GM19324 (cell line): ENCODE measurements around the gene PCSK6.
"Not testable (repeated sequence)": the region's sequence is repeated elsewhere in the genome, so short reads cannot be mapped to it uniquely, and the experiment has no call there.

Source experiments
- ATAC-seq: cut with Tn5 transposase; IDR thresholded peaks from one replicate; pipeline ENCODE4 v1.9.1; 2021; ENCODE audit warnings: mild to moderate bottlenecking, moderate library complexity; ENCODE audit not compliant: unreplicated experiment, low FRiP score

Gene PCSK6

GRCh38 chr15:101437209-101437608, 52.3 kb downstream of the PCSK6 start:
- ATAC-seq = no peak

DNA sequence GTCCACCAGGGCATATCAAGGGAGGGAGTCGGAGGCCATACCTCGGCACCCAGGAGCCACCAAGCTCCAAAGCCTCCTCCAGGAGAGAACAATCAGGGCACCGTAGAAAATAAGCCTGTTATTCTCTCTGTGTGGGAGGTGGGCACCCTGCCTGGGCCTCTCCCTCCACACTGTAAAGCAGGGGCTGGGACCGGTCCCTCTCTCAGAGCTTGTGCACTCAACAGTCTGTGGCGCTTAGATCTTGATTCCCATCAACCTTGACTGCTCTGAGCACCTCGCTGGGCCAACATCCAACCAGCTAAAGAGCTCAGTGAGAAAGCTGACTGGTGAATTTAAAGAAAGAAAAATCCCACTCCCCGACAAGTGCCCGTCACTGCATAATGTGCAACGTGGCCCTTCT, 53.0 kb downstream of the PCSK6 start:
- no peak for ATAC-seq

GRCh38 chr15:101435761-101436160, 53.7 kb downstream of the PCSK6 start:
- no peak for ATAC-seq

- ATAC-seq = no peak
Measured at GRCh38 chr15:101434032-101434920, 55.2 kb downstream of the PCSK6 start.

DNA sequence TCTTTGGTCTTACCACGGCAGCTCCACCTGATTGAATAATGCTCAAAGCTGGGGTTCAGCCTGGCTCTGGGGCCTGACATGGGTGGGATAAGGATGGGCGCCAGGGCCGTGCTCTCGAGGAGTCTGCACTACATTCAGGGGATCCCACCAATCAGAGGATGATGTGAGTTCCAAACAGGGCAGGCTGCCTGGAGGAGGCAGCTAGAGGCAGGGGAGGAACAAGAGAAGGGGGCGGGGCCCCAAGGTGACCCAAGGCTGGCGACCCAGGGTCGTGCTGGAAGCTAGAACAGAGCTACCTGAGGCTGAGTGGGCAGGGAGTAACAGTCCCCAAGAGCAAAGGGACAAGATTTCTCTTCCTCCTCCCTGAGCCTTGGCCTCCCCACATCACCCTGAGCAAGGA, 56.1 kb downstream of the PCSK6 start:
- no peak for ATAC-seq

- no peak for ATAC-seq
Measured at GRCh38 chr15:101432982-101433381, 56.5 kb downstream of the PCSK6 start.

DNA sequence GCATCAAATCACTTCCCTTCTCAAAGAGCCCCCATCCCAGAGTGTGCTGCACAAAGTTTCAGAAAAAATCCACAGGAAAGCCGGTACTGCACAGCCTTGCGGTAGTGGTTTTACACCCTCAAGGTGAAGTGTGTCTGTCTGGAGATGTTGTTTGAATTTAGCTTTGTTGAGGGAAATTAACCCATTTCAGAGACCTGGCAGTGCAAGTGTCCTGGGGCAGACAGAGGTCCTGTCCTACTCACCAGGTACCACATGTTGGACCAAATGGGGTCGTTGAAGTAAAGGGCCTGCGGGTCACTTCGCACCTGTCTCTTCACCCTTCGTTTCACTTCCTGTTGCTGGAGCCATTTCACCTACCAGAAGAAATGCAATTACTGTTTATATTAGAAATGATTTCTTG, 57.8 kb downstream of the PCSK6 start:
- no peak for ATAC-seq

GRCh38 chr15:101431301-101431700, 58.2 kb downstream of the PCSK6 start:
- no peak for ATAC-seq

GRCh38 chr15:101429646-101430045, 59.9 kb downstream of the PCSK6 start:
- ATAC-seq = no peak

- ATAC-seq = no peak
Measured at GRCh38 chr15:101429191-101429590, 60.3 kb downstream of the PCSK6 start.

DNA sequence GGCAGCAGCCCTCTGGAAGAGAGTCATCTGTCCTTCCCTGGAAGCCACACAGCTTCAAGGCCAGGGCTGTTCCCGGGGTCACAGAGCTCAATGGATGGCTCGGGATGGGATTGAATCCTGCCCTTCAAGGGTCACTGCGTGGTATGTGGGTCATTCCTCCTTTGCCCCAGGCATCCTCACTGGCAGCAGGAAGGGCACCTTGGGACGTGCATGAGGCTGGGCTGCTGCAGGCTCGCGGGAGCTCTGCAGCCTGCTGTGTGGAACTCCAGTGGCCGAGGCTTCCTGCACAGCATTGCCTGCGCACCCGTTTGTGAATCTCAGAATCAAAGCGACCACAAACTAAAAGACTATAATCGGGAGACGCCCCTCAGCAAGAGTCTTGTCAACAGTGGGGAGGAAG, 60.7 kb downstream of the PCSK6 start:
- no peak for ATAC-seq

DNA sequence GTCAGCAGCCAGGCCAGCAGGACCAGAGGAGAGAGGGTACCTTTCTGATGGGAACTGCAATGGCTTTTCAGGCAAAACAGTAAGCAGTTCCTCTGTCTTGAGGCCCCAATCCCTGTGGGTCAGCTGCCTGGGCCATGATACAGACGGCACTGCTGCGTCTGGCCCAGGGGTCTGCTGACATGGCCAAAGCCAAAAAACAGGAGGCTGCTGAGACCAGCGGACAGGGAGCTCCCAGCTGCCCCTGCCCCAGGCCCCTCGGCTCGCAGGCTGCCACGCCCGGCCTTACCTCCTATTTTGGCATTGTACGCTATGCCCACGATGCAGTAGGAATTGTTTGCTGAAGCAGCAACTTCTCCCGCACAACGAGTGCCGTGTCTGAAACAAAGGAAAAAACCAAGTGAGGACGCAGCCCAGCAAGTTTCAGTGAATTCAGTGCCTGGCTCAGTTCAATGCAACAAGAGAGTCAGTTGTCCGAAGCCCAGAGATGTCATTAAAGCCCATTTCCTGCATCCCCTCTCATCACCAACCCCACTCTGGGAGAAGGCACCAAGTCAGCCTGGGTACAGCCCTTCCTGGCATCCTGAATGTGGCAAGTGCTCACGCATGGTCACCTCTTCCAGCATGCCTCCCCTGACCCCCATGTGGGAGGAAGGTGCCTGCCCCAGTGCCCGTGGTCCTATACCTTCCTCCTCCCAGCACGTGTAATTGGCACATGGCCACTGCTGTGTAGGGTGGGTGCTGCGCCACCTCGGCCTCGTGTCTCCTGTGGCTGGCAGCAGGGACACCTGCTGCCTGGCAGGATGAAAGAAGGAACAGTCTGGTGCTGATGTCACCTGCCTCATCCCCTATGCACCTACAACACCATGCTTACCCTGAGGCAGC, 61.7 kb downstream of the PCSK6 start:
- ATAC-seq = no peak

DNA sequence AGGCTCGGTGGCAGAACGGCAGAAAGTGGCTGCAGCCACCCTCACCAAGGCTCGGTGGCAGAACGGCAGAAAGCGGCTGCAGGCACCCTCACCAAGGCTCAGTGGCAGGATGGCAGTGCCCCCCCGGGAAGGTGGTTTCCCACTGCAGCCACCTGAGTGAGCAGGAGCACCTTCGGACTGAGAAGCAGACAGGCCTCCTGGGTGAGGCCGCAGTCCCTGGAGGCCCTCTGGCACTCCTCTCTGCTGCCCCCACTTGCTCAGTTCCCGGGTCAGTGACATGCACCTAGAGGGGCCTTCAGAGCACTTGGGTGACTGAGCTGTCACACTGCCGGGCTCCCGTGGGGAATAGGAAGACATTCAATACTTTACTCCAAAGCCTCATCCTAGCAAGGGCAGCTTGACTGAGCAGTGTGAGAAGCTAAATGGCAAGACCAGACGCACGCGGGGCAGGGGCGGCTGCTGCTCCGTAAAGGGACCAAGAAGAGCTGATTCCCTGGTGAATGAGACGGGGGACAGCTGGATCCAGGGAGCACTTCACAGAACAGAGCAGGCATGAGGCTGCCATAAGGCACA, 62.7 kb downstream of the PCSK6 start:
- ATAC-seq = no peak

DNA sequence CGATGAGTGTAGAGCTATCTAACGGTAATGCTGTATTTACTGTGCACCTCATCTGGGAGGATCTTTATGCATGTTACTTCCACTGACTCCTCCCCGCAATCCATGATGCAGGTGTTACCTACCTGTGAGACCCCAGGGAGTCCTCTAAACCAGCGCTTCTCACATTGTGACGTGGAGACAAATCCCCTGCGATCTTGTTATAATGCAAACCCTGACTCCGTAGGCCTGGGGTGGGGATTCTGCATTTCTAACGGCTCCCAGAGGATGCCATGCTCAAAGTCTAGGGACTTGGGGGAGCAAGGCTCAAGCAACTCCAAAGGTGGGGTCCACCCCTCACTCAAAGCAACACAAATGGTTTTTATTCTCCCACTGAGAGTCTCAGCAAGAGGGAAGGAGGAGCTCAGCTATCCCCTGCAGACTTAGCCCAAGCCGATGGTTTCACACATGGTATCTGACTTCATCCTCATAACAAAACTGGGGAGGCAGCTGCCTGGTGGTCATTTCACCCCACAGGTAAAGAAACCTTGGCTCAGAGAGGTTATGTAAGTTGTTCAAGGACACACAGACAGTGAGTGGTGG, 63.6 kb downstream of the PCSK6 start:
- no peak for ATAC-seq

DNA sequence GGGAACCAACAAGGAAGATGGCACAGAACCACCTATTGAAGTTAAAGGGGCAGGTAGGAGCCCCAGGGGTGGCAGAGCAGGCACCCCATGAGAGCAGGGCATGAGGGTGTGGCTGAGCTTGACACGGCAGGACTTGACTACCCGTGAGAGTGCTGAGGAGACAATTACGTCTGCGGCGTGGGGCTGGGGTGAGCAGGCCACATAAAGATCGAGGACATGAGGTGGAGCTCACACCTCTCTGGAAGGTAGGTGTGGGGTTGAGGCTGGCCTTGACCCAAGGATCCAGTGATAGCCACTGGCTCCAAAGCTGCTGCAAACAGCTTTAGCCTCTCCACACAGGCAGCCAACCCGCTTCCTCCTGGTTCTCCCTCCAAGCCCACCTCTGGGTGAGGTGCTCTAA, 64.5 kb downstream of the PCSK6 start:
- ATAC-seq = no peak

- no peak for ATAC-seq
Measured at GRCh38 chr15:101420232-101420631, 69.3 kb downstream of the PCSK6 start.

DNA sequence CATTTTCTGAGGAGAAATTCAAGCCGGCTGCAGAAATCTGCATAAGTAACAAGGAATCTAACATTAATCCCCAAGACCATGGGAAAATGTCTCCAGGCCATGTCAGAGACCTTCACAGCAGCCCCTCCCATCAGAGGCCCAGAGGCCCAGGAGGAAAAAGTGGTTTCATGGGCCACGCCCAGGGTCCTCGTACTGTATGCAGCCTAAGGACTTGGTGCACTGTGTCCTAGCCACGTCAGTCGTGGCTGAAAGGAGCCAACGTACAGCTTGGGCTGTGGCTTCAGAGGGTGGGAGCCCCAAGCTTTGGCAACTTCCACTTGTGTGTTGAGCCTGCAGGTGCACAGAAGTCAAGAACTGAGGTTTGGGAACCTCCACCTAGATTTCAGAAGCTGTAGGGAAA, 73.0 kb downstream of the PCSK6 start:
- ATAC-seq = not testable (repeated sequence)

- no peak for ATAC-seq
Measured at GRCh38 chr15:101413239-101413638, 76.3 kb downstream of the PCSK6 start.

DNA sequence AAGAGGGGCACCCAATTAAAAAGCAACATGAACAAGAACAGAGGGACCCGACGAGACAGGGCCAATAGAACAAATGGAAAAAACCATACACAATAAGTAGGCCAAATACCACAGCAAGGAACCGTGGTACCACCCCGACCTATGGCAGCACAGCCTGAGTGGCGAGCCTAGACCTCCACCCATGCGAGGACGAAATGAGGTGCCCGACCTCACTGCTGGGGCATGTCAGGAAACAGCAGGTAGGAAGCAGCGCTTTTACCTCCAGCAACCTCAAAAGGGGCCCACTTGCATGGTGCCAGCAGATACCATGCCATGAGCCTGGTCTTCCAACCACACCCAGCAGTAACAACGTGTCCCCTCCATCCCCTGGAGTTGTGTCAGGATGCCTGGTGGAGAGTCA, 77.9 kb downstream of the PCSK6 start:
- ATAC-seq = no peak

DNA sequence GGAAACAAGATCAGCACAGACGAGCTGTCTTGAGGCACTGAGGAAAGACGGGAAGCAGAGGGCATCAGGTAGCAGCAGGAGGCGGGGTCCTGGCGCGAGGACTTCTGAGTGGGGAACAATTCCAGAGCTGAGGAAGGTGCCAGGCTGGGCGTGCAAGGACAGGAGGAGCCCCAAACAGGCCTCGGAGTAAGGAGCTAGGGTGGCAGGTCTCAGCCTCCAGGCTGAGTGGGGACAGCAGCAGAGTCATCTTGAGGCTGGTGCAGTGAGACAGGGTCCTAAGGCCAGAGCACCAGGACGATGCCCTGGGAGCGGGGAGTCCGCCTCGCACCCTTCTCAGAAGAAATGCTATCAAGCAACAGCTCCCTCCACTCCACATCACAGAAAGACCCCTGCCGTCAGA, 78.4 kb downstream of the PCSK6 start:
- ATAC-seq = no peak

DNA sequence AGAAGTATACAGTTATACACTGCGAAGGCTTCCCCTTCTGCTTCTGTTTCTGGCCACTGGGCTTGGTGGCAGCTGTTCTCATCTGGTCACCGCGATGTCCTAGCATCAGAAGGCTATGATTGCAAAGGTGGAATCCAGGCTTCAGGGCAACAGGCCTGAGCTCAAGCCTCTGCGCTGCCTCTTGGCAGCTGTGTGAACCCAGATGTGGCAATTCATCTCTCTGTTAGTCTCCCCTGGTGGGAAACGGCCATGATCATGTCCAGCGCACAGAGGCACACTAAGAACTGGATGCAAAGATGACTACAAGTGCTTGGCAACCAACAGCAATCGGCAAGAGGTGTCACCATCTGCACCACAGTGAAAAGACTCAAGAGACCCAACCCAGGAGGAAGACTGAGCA, 78.9 kb downstream of the PCSK6 start:
- ATAC-seq = no peak
